Stimulated activated CD4-positive, alpha-beta T cell treated with anti-CD3 and anti-CD28 coated beads, TNF-alpha, amount 100 ng/mL, for 4 hours (primary cell): ENCODE data around the gene PRKCA.

Source experiments
- DNase-seq, 3 experiments: peaks; one replicate each; pipeline ENCODE4 v3.0.0-alpha.2; 2020; ENCODE audit warnings: low read depth in 3 of 3

PRKCA gene

DNA sequence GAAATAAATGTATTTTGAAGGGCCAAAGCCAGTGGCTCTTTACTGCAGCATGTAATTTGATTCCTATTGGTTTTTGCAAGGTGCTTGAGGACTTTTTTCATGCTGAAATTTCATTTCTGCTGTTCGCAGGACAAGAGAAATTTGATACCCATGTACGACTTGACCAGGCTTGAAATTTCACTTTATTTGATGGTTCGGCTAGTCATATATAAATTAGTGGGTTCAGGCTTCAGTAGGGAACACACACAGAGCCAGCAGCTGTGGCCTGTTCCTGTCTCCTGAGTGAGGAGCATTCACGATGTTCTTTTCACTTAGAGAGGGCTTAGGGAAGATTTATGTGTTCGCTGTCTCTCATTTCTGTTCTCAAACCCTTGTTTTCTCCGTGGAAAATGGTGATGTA is 274.1 kb downstream of the PRKCA start:
- DNase-seq, result no peak

DNA sequence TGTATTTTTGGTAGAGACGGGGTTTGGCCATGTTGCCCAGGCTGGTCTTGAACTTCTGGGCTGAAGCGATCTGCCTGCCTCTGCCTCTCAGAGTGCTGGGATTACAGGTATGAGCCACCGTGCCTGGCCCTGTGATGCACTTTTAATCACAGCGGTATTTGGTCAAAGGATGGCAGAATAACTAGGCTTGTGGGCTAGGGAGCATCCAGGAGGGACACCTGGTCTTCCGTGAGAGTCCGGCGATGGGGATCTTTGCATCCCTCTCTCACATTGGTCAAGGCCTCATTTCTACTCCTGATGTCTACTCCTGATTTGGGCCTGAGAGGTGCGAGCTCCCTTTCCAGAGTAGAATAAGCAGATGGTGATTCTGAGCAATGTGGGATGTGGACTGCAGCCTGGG is 274.6 kb downstream of the PRKCA start:
- DNase-seq, result no peak

DNA sequence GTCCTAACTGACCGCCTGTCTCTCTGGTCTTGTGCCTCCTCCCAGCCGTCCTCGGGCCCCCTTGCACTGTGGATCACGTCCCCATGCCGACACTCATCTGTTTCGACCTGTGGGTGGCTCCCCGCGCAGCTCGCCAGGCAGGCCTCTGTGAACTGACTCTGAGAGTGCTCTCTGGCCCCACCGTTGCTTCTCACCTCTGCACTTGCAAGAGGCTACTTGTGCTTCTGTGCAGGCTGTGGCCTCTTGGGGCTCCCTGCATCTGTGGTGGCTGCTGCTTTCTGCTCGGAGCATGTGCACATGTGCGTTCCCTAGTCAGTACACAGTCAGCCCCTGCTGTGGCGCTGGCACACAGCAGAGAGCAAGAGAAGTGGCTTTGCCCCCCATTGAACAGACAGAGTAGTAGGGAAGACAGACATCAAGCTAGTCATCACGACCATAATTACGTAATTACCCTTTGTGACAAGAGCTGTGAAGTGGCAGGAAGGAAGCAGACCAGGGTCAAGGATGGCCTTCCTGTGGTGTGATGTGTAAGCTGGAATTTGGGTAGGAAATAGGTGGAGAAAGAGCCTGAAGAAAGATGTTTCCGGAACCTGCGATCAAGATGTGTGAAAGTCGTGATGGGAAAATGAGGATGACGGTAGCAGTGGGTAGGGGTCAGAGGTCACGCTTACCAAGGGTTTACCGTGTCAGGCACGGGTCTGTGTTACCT is 276.5 kb downstream of the PRKCA start:
- DNase-seq, result no peak

DNA sequence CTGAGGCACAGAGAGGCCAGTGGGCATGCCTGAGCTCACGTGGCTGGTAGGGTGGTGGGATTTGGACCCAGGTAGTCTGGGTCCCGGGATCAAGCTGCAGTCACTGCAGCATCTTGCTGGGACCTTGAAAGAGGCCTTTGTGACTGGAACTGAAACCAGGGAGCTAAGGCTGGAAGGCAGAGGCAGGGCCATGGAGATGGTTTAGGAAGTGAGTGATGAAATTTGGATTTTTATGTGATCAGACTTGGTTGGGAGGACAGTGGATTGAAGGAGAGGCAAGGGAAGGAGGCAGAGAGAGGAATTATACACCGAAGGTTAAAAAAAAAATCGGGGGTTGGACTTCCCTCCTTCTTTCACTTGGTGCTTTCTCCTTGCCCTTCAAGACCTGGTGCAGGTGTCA is 277.1 kb downstream of the PRKCA start:
- no peak for DNase-seq

DNA sequence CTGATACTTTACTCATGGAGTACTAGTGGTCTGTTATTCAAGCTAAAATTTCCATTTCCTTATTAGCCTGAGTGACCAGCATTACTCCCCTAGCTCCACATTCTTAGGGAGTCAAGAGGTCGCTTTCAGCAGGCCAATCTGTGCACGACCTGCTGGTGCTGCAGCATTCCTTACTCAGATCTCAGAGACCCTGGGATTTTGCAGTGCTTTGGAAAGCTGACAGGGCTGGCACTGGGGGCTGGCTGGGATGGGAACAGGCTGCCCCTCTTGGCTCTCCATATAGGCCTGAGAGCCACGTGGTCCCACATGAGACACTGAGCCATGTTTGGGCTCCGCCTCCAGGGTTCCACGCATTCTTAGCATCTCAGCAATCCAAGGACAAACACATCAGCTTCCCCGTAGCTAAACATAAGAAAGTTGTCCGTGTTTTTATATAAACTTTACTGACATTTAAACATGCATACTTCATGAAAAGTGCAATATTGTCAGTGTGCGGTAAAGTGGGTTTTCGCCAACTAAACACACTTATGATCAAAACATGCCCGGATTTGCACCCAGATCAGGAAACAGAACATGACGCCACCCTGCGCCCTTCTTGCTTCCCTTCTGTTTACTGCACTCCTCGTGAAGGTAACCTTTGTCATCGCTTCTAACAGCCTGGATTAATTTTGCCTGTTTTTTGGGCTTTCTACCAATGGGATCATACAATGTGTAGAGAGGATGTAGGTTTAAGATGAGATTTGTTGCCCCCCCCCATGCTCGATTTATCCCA is 278.0 kb downstream of the PRKCA start:
- DNase-seq, result no peak

DNA sequence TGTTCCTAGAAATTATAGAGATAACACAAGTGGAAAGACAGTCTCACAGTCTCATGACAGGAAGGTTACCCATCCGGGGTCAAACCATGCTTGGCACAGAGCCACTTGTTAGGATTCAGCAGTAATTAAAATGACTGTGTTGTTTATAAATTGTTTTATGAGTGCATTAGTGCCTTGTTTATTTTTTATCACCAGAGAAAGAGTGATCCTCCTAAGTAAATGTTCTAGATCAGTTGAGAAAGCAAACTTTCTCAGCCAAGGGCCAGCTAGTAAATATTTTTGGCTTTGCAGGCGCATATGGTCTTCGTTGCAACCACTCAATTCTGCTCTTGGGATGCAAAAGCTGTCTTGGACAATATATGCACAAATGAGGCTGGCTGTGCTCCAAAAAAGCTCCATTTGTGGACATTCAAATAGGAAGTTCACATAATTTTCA is 278.6 kb downstream of the PRKCA start:
- no peak for DNase-seq

DNA sequence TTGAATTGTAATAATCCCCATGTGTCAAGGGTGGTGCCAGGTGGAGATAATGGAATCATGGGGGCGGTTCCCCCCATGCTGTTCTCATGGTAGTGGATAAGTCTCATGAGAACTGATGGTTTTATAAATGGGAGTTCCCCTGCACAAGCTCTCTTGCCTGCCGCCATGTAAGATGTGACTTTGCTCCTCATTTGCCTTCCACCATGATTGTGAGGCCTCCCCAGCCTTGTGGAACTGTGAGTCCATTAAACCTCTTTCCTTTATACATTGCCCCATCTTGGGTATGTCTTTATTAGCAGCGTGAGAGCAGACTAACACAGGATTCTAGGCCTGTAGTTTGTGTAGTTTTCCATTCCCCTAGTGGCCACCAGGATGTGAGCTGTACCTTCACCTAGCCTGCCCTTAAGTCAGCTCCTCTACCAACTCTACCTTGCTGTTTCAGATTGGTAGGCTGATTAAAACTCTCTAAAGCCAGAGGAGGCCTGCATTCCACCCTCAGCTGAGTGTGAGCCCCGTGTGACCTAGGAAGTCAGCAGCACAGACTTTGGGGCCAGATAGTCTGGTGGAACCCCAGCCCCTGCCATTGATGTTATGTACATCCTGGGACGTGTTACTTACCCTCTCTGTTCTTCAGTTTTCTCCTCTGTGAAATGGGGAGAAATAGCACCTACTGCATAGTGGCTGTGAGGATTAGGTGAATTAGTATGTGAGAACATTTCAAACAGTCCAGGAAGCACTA is 280.1 kb downstream of the PRKCA start:
- DNase-seq, result no peak

DNA sequence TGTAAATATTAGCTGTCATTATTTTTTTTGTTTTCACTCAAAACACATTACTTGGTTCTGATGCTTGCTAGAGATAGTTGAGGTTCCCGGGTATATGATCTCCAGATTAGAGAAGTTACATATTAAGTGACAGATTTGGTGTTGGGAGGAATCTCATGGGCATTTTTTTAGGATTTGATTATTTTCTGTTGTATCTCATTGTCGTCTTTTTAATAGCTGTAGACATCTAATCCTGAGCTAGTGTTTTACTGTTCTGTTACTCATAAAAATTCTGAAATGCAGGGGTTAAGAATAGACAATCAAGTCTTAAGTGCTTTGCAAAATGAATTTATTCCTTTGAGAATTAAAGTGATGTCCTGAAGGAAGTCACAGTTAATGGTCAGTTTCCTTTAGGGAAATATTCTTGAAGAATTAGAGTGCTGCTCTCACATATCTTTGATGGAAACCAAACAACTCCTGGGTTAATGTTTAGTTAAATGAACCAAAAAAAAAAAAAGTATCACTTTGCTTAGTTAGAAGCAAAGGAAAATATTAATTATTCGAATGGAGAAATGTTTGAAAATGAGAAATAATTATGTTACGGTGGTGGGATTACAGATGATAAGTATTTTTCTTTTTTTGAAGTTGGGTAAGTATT is 280.8 kb downstream of the PRKCA start:
- no peak for DNase-seq

DNA sequence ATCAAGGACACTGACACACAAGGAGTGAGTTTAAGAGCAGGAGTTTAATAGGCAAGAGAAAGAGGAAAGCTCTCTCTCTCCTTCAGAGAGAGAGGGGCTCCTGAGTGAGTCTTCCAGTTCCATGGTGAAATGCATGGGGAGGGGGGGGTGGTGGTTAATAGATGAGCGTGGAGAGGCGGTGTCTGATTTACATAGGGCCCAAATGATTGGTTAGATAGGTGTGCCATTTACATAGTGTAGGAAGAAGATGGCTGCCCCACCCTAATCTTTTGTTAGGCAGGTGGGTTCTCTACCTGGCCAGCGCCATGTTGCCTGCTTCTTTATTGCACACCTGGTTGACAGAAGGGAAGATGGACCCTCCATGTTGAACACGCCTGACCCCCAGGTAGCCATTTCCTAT is 282.5 kb downstream of the PRKCA start:
- DNase-seq, result no peak

DNA sequence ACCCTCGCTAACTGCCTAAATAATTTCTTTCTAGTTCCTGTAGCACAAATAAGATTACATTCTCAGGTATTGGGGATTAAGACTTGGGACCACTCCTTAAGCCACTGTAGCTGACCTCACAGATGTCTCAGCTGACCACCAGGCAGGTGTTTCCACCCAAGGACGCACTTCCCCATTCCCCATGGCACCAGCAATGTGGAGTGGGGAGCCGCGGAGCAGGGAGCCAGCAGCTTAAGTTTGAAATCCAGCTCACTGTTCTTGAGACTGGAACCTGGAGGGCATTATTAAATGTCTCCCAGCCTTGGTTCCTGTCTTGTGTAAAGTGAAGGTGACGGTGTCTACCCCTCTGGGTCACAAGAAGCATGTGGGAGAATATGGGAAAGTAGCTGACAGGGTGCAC is 283.1 kb downstream of the PRKCA start:
- DNase-seq, result no peak

DNA sequence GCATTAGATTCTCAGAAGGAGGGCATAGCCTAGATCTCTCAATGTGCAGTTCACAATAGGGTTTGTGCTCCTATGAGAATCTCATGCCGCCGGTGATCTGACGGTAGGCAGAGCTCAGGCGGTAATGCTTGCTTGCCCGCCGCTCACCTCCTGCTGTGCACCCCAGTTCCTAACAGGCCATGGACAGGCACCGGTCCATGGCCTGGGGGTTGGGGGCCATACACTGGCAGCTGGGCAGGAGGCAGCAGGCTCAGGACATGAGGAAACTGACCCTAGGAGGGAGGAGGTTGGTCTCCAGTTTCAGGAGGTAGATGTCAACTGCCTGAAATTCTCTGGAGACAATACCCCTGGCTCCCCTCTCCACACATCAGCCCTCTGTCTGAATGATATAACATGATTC is 287.5 kb downstream of the PRKCA start:
- DNase-seq, result no peak

DNA sequence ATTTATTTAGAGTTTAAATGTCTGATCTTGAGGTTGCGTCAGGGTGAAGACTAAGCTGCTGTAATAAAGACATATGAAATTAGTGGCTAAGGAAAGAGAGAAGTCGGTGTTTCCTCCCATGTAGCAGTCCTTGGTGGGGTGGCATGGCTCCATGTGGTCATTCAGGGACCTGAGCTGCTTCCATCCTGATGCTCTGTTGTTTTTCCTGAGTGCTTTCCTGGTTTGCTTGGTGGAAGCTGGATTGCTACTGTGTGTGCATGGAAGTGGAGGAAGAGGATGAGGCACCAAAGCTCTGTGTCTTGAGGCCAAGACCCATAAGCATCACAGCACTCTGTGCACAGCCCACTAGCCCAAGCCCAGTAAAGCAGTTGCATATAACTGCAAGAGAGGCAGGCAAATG is 290.7 kb downstream of the PRKCA start:
- no peak for DNase-seq

DNA sequence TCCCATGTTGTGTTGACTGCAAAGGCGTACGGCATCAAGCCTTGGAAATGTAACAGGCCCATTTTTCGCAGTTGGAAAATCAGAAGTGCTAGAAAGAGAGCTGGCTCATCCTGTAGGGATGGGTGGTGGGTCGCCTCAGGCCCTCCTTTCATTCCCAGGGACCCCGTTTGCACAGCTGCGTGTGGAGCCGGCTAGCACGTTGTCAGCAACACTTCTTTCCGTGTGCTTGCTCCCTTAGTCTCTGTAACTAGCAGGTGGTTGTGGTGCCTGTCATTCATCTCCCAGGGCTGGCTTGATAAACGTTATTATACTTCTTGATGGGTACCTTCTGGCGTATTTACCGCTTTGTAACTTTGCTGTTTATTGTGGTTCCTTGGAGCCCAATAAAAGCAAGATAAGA is 293.5 kb downstream of the PRKCA start:
- DNase-seq, result no peak

DNA sequence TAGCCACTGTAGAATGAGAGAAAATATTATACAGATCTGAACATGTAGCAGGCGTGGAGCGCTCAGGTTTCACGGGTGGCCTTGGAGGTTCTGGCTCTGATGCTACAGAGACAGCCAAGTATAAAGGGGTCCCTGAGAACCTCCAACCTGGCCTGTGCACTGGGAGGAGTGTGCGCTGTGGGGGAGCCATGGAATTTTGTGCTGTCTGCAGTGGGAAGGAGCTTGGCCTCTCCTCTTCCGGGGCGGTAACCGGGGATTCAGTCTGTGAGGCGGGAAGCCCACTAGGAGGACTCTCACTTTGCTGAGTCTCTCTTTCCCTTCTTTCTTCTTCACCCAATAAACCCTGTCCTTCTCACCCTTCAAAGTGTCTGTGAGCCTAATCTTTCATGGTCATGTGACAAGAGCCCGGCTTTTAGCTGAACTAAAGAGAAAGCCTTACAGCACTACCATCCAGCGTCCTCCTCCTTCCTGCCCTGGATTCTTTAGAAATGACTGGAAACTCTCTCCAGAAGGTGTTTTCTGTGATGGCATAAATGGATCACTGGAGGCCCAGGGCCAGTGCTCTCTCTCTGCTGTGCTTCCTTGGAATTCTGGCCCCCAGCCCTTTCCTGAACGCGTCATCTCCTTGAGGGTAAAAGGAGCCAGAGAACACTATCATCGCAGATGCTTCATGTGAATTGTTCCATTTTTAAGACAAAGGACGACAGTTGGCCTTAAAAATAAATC is 300.4 kb downstream of the PRKCA start:
- no peak for DNase-seq

DNA sequence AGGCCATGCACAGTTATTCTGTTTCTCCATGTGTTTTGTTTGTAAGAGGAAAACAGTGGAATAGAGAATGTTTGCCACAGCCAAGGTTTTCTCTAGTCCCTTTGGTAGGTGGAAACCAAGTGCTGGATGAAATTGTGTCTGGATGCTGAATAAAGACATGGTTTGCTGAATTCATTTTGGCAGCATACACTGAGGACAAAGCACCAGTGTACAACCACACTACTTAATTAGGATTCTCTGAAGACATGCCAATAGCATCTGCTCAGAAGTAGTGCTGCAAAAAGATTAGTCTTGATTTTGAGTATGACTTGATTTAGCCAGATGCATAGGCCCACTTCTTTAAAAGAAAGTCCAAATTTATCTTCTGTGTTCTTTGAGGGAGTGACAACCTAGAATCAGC is 302.0 kb downstream of the PRKCA start:
- no peak for DNase-seq

DNA sequence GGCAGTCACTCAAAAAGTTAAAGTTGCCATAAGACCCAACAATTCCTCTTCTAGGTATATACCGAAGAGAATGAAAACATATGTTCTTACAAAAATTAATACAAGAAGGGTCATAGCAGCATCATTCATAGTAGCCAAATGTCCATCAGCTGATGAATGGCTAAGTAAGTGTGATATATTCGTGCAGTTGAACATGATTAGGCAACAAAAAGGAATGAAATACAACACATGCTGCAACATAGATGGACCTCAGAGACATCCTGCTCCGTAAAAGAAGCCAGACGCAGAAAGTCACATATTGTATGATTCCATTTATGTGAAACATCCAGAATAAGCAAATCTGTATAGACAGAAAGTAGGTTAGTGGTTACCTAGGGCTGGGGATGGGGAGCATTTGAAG is 303.1 kb downstream of the PRKCA start:
- DNase-seq, result no peak

DNA sequence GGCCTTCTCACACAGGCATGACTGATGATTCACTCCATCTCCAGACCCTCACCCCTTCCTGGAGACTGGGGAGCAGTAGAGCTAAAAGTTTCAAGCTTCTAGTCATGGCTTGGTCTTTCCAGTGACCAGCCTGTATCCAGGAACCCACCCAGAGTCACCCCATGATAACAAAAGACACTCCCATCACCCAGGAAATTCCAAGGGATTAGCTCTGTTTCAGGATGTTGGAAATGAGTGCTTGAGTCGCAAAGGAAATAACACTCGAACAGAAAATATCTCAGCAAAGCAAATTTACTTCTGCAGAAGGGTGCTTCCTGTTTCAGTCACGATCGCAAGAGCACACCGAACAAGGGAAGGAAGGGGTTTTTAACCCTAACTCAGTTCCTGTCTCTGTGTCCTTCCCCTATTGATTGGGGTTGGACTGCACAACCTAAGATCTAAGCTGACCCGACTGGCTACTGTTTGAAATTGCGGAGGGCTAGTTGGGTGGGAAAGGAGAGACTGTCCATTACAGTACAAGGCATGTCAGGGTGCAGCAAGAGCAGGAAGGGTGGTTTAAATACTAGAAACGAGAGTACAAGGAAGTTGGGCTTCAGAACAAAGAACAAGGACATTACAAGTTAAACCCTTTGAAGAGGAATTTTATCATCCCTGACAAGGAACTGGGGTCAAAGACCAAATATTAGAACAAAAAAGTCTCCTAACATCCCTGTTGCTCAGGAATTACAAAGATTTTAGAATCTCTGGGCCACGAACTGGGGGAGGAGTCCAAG is 308.1 kb downstream of the PRKCA start:
- DNase-seq, result no peak

DNA sequence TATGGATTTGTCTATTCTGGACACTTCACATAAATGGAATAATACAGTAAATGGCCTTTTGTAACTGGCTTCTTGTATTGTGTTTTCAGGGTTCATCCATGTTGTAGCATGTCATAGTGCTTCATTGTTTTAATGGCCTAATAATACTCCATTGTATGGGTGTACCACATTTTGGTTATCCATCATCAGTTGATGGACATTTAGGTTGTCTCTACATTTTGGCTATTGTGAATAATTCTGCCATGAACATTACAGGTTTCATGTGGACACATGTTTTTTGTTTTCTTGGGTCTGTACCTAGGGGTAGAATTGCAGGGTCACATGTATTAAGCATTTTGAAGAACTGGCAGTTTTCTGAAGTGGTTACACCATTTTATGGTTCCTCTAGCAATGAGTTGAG is 309.0 kb downstream of the PRKCA start:
- DNase-seq, result no peak

DNA sequence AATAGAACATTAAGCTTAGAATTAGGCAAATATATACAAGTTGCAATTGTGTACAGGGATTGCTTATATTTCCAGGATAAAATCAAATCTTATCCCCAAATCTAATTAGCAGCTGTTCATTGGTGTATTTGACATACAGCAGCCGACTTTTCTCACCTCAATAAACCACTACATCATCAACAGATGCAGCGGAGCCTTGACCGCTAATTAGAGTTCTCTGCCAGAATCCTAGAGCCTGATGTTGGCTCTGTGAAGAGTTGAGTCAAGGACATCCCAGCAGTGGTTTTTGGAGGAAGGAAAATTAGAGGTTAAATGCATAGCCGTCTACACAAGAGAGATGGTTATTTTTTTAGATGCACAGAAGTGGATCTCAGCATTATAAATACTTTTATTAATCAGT is 310.6 kb downstream of the PRKCA start:
- DNase-seq, result no peak

DNA sequence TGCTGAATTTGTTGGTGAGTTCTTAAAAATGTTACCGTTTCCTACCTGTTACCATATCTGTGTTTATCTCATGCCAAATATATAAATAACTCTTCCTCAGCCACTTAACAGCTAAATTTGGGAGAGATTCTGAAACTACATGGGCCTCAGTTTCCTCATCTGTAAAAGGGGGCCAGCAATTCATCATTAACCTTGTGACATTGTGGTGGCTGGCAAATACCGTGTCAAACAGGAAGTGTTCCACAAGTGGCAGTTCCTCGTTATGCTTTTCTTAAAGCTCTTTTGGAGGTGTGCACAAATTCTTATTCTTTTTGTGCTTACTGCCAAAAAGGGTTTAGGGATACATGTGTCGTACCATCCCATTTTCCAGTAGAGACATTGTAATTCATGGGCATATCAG is 312.1 kb downstream of the PRKCA start:
- no peak for DNase-seq

DNA sequence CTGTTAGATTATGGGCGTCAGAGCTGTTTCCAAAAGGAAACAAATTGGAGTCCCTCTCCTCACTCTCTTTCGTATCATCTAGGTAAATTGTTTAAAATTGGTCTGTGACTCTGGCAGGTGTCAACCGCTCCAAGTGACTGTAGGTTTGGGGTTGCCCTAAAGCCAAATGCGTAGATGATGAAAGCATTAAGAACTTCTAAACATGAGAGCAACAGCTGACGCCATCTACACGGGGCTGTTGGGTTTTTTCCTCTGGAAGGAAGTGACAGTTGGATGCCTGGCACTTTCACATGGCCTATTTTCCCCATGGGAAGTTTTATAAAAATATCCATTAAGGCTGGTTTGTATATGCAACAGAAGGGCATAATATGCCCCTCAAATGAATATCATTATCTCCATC is 316.8 kb downstream of the PRKCA start:
- no peak for DNase-seq
